Activated CD4-positive, alpha-beta T cell treated with anti-CD3 and anti-CD28 coated beads, Interleukin-2, Interleukin-4, amounts not matched to agents 100 ng/mL and 50 ng/mL, durations not matched to agents 16 hours and 8 hours (primary cell): ENCODE results near the gene PHF14.

Source experiments
- DNase-seq: peaks from one replicate; pipeline ENCODE4 v3.0.0-alpha.2; 2020; ENCODE audit warnings: low spot score

The PHF14 gene

GRCh38 chr7:11175887-11176286 is 202.2 kb downstream of the PHF14 start:
- no peak for DNase-seq

DNA sequence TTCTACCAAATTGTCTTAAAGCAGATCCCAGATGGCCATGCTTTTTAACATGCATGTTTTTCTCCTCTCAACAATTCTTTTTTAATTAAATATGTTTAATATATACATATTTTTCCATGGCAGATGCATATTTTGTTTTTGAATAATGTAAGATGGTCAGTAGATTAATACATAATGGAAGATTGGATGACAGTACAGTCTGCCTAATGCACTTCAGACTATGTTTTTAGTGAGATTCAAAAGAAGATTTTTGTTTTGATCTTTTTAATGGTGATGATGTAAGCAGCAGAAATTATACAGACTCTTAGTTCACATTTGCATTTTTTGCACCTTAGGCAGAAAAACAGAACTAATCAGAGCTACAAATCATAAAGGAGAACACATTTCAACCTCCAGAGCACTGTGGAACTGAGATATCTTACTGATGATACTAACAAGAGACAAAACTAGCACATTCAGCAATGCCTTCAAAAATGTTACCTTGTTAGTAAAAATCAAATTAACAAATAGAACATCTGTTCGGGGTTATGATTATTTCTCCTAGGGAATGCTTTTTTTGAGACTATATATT is 203.4 kb downstream of the PHF14 start:
- no peak for DNase-seq

GRCh38 chr7:11177793-11178192 is 204.1 kb downstream of the PHF14 start:
- peak; percentile 27 for DNase-seq

- DNase-seq = no peak
These were observed 207.9 kb downstream of the PHF14 start for GRCh38 chr7:11181590-11181989.

DNA sequence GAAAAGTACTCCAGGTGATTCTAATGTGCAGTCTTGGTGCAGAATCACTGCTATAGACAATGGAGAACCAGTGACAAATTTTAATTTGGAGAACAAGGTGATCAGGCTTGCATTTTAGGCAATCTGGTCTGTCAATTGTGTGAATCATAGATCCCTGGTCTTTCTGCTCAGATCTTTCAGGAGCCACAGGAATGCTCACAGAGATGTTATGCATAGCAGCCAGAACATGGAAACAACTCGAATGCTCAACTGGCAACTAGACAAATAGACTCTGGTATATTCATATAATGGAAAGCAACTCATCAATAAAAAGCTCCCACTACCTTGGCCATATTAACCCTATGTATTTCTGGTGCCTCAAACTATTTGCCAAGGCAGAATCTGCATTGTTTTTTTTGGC is 209.1 kb downstream of the PHF14 start:
- no peak for DNase-seq

DNA sequence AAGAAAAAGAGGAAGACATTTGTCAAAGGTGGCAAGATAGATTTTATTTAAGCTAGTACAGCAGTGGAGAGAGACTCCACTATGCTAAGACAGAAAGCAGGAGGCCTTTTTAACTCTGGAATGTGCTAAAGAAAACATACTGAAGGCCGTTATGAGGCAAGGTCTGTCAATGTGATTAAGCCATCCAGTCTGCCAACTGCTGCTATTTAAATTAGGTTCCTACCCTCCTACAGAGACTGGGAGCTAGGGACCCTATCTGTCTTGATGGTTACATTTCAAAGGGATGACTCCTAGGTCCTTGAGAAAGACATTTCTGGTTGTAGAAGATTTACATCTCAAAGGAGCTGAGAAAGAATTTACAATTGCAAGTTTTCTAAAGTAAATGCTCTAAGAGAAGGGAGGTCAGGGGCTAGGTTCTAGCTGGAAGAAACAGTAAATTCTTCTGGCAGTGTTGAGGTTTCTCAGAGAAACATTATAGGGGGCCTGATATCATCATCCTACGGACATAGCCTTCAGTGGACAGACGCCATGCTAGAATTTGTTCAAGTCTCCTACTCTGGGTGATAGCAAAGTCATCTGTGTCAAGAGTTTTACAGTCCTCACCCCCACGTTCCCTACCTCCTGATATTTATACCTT is 211.6 kb downstream of the PHF14 start:
- no peak for DNase-seq

DNA sequence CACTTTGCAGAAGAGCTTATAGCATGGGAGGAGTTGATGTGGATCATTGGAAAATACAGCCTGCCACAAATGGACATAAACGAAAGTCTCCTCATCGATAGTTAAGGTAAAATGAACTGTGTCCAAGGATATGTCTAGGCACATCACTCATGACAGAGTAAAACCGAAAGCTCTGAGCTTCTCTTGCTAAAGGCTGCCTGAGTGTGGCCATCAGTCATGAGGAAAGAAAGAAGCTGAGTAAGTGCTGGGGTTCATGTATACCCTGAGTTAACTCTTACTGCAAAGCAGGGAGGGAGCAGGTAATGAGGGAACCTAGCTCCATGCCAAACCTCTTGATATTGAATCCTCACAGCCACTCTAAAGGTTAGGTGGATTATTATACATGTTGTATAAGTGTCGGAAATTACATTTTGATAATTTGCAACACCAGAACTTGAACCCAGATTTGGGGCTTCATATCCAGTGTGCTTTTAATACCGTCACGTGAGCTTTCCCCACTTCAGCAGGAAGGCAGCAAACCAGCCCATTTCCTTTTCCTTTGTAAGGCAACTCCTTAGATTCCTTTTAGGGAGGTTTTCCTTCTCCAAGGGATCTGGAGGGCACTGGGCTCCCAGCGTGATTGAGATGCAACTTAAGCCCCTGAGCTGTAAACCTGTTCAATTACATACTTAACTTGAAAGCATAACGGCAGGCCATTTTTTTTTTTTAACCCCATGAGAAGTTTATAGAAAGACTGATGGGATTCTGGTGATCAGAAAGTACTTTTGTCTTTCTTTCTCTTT is 215.0 kb downstream of the PHF14 start:
- DNase-seq = no peak

GRCh38 chr7:11191081-11191480 is 217.4 kb downstream of the PHF14 start:
- DNase-seq = no peak

GRCh38 chr7:11191574-11192220 is 218.0 kb downstream of the PHF14 start:
- no peak for DNase-seq

DNA sequence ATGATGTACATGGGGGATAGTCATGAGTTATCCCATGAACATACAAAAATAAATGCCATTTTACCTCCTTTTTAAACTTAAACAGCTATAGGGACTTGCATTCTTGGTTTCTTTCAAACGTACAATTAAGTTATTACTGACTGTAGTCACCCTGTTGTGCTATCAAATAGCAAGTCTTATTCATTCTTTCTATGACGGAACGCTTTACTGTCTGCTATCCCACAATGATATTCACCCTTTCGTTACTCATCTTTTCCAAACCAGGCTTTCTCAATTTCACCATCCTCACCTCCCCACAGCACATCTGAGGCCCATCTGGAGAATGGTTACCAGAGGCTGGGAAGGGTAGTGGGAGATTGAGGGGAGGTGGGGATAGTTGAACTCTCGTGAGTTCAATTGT is 218.8 kb downstream of the PHF14 start:
- peak; percentile 22 for DNase-seq

DNA sequence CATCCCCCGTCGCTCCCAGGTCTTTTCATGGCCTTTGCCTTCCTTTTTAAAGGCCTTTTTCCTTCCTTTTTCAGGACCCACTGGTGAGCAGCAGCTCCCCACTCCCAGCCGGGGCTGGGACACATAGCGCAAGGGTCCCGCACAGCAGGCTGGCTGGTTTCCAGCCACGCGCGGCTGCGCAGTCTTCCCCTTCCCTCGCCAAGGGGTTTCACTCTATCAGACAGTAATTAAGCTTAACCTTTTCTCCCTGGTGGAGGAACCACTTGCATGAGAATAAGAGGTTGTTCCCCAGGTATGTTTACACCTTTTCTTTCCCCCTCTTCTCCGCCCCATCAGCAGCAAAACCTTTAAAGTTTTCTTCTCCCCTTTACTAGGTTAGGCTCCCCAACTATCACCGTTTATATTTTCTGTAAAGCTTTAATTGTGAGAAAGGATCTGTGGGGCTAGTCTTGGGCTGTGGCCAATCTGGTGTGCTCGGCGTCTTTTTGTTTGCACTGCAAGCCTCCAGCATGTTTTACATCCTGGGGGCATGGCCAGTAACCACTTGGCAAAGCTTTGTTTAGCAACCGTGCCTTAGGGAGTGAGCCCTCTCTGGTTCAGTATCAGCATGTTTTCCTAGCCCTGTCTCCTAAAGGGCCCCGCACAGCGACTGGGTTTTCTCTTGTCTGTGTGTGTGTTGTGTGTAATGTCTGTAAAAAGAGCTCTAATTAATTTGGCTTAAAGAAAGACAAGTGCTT is 219.6 kb downstream of the PHF14 start:
- no peak for DNase-seq

DNA sequence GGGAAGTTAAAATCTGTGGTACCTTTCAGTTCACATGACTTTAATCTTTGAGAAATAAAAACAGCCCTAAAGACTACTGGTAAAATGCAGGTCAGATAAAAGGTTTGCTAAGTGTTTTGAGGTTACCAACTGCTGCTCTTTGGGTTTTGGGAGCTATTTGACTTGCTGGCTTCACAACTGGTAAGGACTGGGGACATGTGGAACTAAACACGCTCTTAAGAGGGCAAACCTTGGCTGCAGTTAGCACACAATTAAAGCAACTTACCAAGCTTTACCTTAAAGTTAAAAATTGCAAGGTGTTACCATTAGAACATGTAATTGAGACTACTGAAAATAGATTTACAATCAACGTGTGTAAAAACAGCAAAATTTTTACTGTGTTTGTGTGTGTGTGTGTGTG is 220.2 kb downstream of the PHF14 start:
- no peak for DNase-seq

- DNase-seq = no peak
These were observed 220.8 kb downstream of the PHF14 start for GRCh38 chr7:11194492-11194891.

- no peak for DNase-seq
These were observed 221.8 kb downstream of the PHF14 start for GRCh38 chr7:11195502-11195901.

- DNase-seq = no peak
These were observed 222.5 kb downstream of the PHF14 start for GRCh38 chr7:11196143-11196542.

- DNase-seq = no peak
These were observed 229.6 kb downstream of the PHF14 start for GRCh38 chr7:11203224-11203623.

- no peak for DNase-seq
These were observed 230.0 kb downstream of the PHF14 start for GRCh38 chr7:11203683-11204082.

DNA sequence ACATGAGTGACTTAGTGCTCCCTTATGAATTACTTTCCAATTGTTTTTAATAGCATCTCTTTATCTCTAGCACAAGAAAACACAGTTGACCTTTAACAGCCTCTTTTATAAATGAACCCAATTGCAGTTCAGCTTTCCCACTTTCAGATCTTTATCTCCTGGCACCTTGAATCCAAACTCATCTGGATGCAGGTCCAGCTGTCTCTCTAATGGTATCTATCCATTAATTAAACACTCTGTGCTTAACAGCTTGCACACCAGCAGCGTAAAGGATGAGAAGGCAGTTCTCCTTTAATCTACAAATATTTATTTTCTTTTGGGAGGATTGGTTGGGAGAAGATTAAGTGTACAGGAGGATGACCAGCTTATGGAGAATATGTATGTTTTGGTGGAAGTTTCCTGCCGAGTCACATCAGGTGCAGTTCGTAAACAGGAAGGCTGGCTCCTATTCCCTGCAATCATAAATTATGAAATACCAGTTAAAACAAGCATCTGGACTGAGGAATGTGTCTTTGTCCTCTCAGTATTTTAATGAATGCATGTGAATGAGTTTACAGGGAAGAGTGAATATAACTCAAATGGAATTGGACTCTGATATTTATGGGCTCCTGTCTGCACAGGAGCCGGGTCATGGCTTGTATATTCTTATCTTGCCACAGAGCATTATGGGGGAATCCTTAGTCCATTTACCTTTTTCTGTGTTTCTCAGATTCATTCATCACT is 232.7 kb downstream of the PHF14 start:
- DNase-seq = no peak

GRCh38 chr7:11207565-11207964 is 233.9 kb downstream of the PHF14 start:
- DNase-seq = no peak

GRCh38 chr7:11208883-11209465 is 235.3 kb downstream of the PHF14 start:
- no peak for DNase-seq

DNA sequence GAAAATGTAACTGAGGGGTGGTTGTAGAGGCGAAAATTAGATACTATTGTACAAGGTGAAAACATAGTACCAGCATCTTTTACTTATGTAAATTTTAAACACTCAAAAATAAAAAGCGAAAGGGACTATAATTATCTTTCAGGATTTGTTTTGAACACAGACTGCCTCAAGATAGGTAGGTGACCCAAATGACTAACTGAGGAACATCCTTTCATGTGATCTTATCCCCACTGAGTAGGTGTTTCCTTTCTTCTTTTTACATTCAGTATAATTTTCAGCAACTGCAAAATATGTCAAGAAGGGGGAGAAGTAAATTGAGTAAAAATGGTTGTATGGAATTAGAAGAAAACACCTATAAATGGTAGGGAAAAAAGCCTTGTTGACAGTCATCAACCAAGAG is 236.7 kb downstream of the PHF14 start:
- no peak for DNase-seq
